ENCODE measurements around the gene CCDC24. TPM values are rescaled to one million over a fixed set of nuclear protein-coding genes. Genes with fewer than 3 reads are reported as not detected.

CCDC24 gene
- total and polyA plus RNA-seq, 9 of the 15 experiments (the other 6 are each of a cell fraction or from before 2014, with no cell fraction given): 0.31 to 4.5 (median 1.5) TPM

GRCh38 chr1:44035726-44036408, 44.5 kb downstream of the CCDC24 start (continued):
- 0 out of 2 replicates have a peak, but pooled peaks have one; percentile 49 for TF ChIP-seq RFX5 (IDR thresholded peaks at IDR 0.05; ENCODE audit: low read depth, low read length)
- peak; percentile 93 for TF ChIP-seq CLOCK (CRISPR knock-in tag; IDR thresholded peaks at IDR 0.05; ENCODE audit: borderline replicate concordance)
- TF ChIP-seq FOS (IDR thresholded peaks at IDR 0.05; ENCODE audit: extremely low read depth, insufficient read length): no peak
- TF ChIP-seq BACH1 (tag; IDR thresholded peaks at IDR 0.05): peak; percentile 94
- TF ChIP-seq HIVEP1 (CRISPR knock-in tag; IDR thresholded peaks at IDR 0.05): peak; percentile 97
- no peak for TF ChIP-seq ZNF778 (CRISPR knock-in tag; IDR thresholded peaks at IDR 0.05)
- TF ChIP-seq GABPA (tag; conservative IDR thresholded peaks at IDR 0.05; ENCODE audit: low read depth): peak; percentile 84
- TF ChIP-seq HNRNPL (IDR thresholded peaks at IDR 0.05; ENCODE audit: low read depth, low read length): no peak
- peak; percentile 73; the same call in 1 of the 2 replicates for TF ChIP-seq HOMEZ (CRISPR knock-in tag; IDR thresholded peaks at IDR 0.05)
- no peak for TF ChIP-seq GTF2B (IDR thresholded peaks at IDR 0.05; ENCODE audit: extremely low read depth, insufficient read length)
- TF ChIP-seq, protein P1, sequence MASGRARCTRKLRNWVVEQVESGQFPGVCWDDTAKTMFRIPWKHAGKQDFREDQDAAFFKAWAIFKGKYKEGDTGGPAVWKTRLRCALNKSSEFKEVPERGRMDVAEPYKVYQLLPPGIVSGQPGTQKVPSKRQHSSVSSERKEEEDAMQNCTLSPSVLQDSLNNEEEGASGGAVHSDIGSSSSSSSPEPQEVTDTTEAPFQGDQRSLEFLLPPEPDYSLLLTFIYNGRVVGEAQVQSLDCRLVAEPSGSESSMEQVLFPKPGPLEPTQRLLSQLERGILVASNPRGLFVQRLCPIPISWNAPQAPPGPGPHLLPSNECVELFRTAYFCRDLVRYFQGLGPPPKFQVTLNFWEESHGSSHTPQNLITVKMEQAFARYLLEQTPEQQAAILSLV (tag; IDR thresholded peaks at IDR 0.05): peak; percentile 86
- TF ChIP-seq MCM5 (IDR thresholded peaks at IDR 0.05; ENCODE audit: low read depth): no peak
- TF ChIP-seq, protein P2, sequence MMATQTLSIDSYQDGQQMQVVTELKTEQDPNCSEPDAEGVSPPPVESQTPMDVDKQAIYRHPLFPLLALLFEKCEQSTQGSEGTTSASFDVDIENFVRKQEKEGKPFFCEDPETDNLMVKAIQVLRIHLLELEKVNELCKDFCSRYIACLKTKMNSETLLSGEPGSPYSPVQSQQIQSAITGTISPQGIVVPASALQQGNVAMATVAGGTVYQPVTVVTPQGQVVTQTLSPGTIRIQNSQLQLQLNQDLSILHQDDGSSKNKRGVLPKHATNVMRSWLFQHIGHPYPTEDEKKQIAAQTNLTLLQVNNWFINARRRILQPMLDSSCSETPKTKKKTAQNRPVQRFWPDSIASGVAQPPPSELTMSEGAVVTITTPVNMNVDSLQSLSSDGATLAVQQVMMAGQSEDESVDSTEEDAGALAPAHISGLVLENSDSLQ (IDR thresholded peaks at IDR 0.05): peak; percentile 29; the same call in 1 of the 2 replicates
- peak; percentile 98 for TF ChIP-seq HEY1 (CRISPR knock-in tag; IDR thresholded peaks at IDR 0.05; ENCODE audit: borderline replicate concordance)
- peak; percentile 84 for TF ChIP-seq MITF (IDR thresholded peaks at IDR 0.05)
- peak; percentile 100 for TF ChIP-seq ZNF644 (tag; IDR thresholded peaks at IDR 0.05; ENCODE audit: low read depth)
- peak; percentile 96 for TF ChIP-seq PTBP1 (IDR thresholded peaks at IDR 0.05; ENCODE audit: low read depth, low read length)
- no peak for TF ChIP-seq RHOXF2B (CRISPR knock-in tag; conservative IDR thresholded peaks at IDR 0.05)
- TF ChIP-seq RBM22 (IDR thresholded peaks at IDR 0.05; ENCODE audit: low read depth, low read length, poor library complexity, severe bottlenecking): no peak
